ENCODE data around the gene ASNS.
"Not testable (repeated sequence)": the region's sequence is repeated elsewhere in the genome, so short reads cannot be mapped to it uniquely, and the experiment has no call there.

Gene ASNS

DNA sequence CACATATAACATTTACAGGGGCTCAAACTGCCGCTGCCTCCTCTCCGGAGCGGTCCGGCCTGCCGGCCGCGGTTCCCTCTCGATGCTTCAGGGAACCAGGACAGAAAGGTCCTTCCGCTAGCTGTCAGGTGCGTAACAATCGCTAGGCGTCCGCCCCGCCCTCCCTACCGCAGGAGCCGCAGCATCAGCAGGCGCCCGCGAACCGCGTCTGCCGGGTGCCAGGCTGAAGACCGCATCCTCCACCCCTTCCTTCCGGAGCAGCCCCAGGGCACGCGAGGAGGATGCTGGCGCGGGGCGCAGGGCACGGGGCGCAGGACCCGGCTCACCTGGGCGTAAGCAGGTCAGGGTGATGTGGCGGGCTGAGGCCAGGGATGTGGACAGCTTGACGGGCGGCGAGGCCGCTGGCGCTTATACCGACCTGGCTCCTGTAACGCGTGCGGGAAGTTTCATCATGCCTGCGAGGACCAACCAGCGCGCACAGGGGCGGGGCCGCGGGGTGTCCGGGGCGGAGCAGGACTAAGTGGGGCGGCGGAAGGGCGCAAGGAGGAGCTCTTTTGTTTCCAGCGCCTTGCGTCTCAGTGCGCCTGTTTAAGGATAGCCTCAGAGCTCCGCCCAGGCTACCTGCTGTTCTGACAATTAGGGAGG, at the start of gene ASNS:
Gene ASNS (minus strand): TSS at position 384 of the 645 bp plus-strand sequence. CDS start 3,252 bp downstream, outside the sequence.
- in situ Hi-C loops (cut with HindIII; ENCODE audit: low sequenced_read_pairs): no loop called here

- in situ Hi-C loops (cut with HindIII; ENCODE audit: low sequenced_read_pairs): not testable (repeated sequence)
Measured at GRCh38 chr7:97921254-97921653, 49.0 kb upstream of the ASNS start.

DNA sequence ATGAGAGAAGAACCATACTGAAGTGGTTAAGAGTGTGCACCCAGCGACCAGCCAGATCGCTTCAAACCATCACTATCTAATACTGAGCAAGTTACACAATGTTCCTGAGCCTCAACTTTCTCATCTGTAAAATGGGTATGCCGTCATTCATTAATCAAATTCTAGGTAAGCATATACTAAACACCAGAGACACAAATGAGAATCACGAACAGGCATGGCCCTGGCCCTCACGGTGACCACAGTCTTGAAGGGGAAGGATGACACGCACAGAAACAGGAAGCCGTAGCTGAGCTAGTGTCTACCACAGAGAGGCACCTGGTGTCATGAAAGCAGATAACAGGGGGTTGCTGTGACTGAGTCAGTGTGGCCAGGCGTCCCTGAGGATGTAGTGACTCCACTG, 43.1 kb upstream of the ASNS start:
- in situ Hi-C loops (cut with HindIII; ENCODE audit: low sequenced_read_pairs): not testable (repeated sequence)

DNA sequence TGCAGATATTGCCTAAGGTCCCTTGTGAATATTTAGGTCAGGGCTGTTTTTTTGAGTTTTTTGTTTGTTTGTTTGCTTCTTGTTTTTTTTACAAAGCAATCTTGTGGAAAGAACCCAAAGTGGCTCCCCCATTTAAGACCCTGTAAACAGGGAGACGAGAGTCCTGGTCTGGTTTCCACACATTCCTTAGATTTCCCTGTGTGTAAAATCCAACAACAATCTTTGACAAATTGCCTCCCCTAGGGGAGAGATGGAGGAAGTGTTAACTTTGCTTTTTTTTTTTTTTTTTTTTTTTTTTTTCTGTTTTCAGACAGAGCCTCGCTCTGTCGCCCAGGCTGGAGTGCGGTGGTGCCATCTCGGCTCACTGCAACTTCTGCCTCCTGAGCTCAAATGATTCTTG, 40.1 kb upstream of the ASNS start:
- in situ Hi-C loops (cut with HindIII; ENCODE audit: low sequenced_read_pairs): not testable (repeated sequence)

GRCh38 chr7:97896893-97897292, 24.7 kb upstream of the ASNS start:
- in situ Hi-C loops (cut with HindIII; ENCODE audit: low sequenced_read_pairs): not testable (repeated sequence)

GRCh38 chr7:97891721-97892120, 19.5 kb upstream of the ASNS start:
- in situ Hi-C loops (cut with HindIII; ENCODE audit: low sequenced_read_pairs): not testable (repeated sequence)

GRCh38 chr7:97879527-97879926, 7.3 kb upstream of the ASNS start:
- in situ Hi-C loops (cut with HindIII; ENCODE audit: low sequenced_read_pairs): not testable (repeated sequence)

GRCh38 chr7:97874894-97875293, 2.7 kb upstream of the ASNS start:
- in situ Hi-C loops (cut with HindIII; ENCODE audit: low sequenced_read_pairs): not testable (repeated sequence)

- in situ Hi-C loops (cut with HindIII; ENCODE audit: low sequenced_read_pairs): no loop called here
Measured at GRCh38 chr7:97873606-97874005, 1.4 kb upstream of the ASNS start.

DNA sequence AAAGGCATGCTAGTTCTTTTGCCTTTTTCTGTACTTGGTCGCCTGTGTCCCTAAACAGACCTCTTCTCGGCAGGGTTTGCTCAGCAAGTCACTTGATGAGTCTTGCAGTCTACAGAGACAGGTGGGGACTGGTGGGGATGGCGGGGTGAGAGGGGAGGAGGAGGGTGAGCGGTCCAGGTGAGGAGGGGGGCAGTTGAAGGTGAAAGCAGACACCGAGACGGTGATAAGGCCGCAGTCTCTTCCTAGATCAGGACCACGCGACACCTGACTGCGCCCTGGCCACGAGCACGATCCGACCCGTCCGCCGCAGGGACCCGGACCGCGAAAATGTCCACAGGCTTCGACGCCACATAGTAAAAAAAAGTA, 566 bp downstream of the ASNS start:
- in situ Hi-C loops (cut with HindIII; ENCODE audit: low sequenced_read_pairs): no loop called here

- in situ Hi-C loops (cut with HindIII; ENCODE audit: low sequenced_read_pairs): no loop called here
Measured at GRCh38 chr7:97868788-97869187, 3.4 kb downstream of the ASNS start.

DNA sequence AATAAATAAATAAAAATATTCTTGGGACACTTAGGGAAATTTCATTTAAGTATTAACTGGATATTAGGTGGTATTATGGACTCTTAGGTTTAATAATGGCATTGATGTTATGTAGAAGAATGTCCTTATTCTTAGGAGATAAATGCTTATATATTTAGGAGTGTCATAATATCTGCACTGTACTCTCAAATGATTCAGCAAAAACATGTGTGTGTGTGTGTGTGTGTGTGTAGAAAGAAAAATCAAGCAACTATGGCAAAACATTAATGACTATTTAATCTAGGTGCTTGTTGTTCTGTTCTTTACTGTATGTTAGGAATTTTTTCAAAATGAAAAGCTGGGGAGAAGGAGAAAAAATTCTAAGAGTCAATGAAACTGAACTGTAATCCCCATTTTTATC, 3.9 kb downstream of the ASNS start:
- in situ Hi-C loops (cut with HindIII; ENCODE audit: low sequenced_read_pairs): no loop called here

DNA sequence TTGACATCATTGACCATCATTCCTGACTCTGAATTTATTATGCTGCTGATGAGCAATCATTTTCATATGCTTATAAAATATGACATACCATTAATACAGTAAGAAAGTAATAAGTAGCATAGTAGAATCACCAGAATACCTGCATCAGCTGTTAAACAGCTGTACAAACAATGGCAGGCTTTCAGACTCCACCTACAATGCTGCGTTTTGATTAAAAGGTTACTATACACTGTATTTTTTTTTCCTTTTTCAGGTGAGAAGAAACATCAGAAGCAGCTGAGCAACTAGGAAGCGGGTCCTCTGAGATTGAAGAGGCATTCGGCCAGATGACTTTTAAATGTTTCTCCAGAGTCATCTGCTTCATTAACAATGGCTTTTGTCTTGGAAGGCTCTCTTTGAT, 7.1 kb downstream of the ASNS start:
- in situ Hi-C loops (cut with HindIII; ENCODE audit: low sequenced_read_pairs): no loop called here

DNA sequence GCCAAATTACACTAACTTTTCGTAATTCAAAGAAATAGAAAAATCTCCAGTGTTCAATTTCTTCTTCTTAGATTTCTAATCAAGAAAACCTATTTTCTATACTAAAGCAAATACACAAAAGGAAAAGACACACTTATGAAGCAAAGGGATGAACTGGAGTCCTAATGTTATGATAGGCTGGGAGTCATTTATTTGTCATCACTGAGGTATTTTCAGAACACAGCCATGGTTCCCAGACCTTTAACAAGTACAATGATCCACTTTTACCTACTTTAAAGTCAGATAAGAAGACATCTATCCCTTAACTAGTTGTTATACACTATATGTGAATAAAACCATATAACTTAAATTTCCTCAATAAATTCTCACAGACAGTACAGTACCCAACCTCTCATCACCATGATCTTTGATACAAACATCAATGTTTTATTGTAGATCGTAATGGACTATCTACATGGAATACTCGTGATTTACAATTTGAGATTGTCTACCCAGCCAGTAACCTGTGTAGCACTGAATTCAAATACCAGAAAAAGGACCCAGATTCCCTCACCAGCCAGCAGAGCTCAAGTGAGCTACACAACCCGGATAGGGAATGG, 12.5 kb downstream of the ASNS start:
- in situ Hi-C loops (cut with HindIII; ENCODE audit: low sequenced_read_pairs): no loop called here

DNA sequence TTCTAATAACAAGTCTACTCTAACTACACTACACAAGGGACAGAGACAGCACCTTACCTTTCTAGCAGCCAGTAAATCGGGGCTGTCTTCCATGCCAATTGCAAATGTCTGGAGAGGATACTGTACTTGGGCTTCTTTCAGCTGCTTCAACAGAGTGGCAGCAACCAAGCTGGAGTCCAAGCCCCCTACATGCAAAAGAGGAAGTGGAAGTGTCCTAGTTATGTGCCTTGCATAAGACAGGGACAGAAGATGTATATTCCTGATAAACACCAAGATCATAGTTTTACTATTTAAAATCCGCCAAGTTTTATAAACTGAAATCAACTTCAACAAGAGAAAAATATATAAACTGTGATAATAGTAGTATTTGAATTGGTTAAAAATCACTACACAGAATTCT, 14.0 kb downstream of the ASNS start:
- in situ Hi-C loops (cut with HindIII; ENCODE audit: low sequenced_read_pairs): no loop called here

DNA sequence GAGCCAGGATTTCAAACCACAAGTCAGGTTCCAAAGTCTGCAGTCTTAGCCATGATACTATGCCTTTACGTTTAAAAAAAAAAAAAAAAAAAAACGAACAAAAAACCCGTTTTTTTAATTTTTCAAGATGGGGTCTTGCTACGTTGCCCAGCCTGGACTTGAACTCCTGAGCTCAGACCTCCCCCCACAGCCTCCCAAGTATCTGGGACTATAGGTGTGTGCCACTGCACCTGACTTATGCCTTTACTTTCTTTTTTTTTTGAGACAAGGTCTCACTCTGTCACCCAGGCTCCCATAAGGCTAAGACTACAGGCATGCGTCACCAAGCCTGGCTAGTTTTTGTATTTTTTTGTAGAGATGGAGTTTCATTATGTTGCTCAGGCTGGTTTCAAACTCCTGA, 14.7 kb downstream of the ASNS start:
- in situ Hi-C loops (cut with HindIII; ENCODE audit: low sequenced_read_pairs): no loop called here

GRCh38 chr7:97851683-97852082, 20.5 kb downstream of the ASNS start:
- in situ Hi-C loops (cut with HindIII; ENCODE audit: low sequenced_read_pairs): no loop called here

GRCh38 chr7:97850262-97851031, 21.8 kb downstream of the ASNS start:
- in situ Hi-C loops (cut with HindIII; ENCODE audit: low sequenced_read_pairs): not testable (repeated sequence)

DNA sequence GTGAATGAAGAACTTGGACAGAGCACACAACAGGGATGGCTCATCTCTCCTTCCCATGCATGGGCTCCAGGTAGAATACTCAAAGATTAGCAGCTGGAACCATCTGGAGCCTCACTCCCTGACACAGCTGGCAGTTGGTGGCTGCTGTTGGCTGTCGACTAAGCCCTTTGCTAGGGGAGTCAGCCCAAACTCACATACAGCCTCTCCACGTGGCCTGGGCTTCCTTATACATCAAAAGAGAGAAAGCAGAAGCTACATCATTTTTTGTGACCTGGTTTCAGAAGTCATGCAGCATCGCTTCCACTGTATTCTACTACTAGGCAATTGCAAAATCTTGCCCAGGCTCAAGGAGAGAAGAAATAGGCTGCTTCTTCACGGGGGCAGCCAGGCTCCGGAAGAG, 24.4 kb downstream of the ASNS start:
- in situ Hi-C loops (cut with HindIII; ENCODE audit: low sequenced_read_pairs): loop anchor here (25.0 kb wide), 1 partner anchor 710 kb away; no protein-coding TSS in a partner anchor

- in situ Hi-C loops (cut with HindIII; ENCODE audit: low sequenced_read_pairs): loop anchor here (25.0 kb wide), 1 partner anchor 710 kb away; no protein-coding TSS in a partner anchor
Measured at GRCh38 chr7:97846945-97847344, 25.3 kb downstream of the ASNS start.

- in situ Hi-C loops (cut with HindIII; ENCODE audit: low sequenced_read_pairs): loop anchor here (25.0 kb wide), 1 partner anchor 708 kb away; no protein-coding TSS in a partner anchor
Measured at GRCh38 chr7:97845622-97846203, 26.5 kb downstream of the ASNS start.
